HG03439 (cell line): ENCODE measurements around the gene SPANXN2.
"Not testable (repeated sequence)": the region's sequence is repeated elsewhere in the genome, so short reads cannot be mapped to it uniquely, and the experiment has no call there.

ENCODE experiments used
- ATAC-seq: cut with Tn5 transposase; IDR thresholded peaks from one replicate; pipeline ENCODE4 v1.9.1; 2021; ENCODE audit warnings: mild to moderate bottlenecking, moderate library complexity; ENCODE audit not compliant: unreplicated experiment

SPANXN2 gene, protein sequence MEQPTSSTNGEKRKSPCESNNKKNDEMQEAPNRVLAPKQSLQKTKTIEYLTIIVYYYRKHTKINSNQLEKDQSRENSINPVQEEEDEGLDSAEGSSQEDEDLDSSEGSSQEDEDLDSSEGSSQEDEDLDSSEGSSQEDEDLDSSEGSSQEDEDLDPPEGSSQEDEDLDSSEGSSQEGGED

DNA sequence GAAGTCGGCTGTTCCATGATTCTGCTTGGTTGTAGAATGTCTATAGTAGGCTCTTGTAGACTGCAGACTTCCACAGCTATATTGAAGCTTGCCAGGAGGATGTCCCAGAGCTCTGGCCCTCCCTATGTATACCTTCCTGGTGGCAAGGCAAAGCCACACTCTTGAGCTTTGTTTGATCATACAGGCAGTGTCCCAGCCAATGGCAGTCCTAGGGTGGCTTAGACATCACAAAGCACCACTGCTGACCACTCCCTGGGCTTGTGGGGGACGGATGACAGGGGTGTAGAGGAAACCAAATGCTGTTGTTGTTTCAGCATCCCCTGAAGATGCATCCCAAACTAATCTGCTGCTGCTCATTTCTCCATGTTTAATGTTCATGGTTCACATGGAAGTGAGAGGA lies at the start of gene SPANXN2:
Gene SPANXN2, minus strand, starts transcription at position 101 of the 400 bp plus-strand sequence. Its CDS starts 84 bp downstream, at position 17.
- not testable (repeated sequence) for ATAC-seq

DNA sequence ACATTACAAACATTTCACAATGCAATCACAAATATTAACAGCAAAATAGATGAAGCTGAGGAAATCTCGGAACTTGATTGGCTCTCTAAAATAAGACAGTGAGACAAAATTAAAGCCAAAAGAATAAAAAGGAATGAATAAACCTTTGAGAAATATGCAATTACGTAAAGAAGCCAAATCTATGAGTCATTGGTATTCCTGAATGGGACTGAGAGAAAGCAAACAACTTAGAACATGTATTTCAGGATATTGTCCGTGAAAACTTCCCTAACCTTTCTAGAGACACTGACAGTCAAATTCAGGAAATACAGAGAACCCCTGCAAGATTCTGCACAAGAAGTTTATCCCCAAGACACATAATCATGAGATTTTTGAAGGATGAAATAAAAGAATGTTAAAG lies 48.4 kb upstream of the SPANXN2 start:
- ATAC-seq: no peak

DNA sequence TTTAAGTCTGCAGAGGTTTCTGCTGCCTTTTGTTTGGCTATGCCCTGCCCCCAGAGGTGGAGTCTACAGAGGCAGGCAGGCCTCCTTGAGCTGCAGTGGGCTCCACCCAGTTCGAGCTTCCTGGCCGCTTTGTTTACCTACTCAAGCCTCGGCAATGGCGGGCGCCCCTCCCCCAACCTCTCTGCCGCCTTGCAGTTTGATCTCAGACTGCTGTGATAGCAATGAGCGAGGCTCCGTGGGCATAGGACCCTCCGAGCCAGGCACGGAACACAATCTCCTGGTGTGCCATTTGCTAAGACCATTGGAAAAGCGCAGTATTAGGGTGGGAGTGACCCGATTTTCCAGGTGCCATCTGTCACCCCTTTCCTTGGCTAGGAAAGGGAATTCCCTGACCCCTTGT lies 47.2 kb upstream of the SPANXN2 start:
- ATAC-seq: not testable (repeated sequence)

DNA sequence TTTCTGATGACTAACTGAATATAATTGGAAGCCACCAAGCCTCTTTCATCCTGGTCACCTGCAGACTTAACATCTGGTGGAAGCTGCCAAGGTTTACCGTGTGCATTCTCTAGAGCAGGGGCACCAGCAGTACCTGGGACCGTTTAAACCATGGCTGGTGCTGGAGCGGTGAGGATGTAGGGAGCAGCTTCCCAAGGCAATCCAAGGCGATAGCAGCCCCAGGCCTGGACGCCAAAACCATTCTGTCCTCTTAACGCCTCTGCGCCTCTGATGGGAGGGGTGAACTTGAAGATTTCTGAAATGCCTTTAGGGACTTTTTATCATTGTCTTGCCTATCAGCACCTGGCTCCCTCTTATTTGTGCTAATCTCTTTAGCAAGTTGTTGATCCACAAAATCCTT lies 37.3 kb upstream of the SPANXN2 start:
- ATAC-seq: no peak

DNA sequence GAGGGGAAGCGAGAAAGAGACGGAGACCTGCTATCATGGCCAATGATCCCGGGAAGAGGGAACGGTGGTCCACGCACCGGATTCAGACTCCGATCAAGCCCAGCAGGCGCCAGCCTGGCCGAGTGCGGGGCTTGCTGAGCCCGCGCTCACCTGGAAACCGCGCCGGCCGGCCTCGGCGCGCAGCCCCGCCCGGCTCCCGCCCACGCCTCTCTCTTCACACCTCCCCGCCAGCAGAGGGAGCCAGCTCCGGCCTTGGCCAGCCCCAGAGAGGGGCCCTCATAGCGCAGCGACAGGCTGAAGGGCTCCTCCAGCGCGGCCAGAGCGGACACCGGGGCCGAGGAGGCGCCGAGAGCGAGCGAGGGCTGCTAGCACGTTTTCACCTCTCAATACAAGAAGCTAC lies 36.8 kb upstream of the SPANXN2 start:
- no peak for ATAC-seq

DNA sequence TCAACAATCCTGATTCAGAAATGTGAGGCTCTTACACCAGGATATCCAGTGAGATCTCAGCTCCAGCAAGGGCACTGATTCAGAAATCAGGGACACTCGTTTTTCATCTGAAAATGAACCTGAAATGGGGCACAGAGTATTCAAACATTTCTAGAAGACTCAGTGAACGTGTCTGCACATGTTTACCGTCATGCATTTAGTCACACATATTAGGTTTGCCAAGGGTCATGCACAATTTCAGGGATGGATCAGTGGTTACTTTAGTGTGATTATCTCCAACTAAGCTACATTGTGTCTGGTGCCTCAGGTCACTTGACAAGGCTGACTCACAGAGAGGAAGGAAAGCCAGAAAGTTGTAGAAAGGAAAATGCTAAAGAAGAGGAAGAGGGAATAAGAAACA lies 33.6 kb upstream of the SPANXN2 start:
- no peak for ATAC-seq

DNA sequence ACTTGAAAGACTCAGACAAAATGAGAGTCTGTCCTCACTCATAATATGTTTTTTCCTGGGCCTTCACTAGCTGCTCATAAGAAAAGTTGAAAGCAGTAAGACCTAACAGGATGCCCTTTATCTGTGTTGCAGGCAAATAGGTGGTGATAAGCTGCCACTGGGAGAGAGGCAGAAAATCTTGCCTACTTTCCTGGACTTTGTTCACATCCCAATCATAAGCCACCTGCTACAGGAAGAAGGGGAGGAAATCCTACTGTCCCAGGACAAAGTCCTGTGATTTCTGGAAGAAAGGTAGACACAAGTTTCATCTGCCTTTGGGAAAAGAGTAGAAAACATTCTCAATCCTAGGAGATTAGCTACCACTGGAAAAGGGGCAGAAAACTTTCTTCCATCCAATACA lies 13.3 kb upstream of the SPANXN2 start:
- no peak for ATAC-seq

DNA sequence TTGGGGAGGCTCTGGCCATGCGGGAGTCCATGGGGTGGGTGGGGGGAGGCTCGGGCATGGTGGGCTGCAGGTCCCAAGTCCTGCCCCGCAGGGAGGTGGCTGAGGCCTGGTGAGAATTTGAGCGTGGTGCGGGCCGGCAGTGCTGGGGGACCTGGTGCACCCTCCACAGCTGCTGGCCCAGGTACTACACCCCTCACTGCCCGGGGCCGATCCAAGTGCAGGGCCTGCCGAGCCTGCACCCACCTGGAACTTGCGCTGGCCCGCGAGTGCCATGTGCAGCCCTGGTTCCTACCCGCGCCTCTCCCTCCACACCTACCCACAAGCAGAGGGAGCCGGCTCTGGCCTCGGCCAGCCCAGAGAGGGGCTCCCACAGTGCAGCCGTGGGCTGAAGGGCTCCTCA lies 5.7 kb upstream of the SPANXN2 start:
- ATAC-seq: no peak

DNA sequence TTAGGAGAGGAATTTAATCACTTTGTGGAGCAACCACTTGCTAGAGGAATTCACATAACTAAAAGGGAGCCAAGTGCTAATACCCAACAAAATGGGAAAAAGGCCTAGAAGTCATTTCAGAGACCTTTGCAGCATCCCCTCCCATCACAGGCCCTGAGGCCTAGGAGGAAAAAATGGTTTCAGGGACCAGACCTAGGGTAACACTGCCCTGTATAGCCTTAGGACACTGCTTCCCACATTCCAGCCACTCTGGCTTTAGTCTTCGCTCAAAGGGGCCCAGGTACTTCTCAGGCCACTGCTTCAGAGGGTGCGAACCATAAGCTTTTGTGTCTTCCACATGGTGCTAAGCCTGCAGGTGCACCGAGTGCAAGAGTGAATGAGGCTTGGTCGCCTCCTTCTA lies 19.1 kb downstream of the SPANXN2 start:
- ATAC-seq: no peak

DNA sequence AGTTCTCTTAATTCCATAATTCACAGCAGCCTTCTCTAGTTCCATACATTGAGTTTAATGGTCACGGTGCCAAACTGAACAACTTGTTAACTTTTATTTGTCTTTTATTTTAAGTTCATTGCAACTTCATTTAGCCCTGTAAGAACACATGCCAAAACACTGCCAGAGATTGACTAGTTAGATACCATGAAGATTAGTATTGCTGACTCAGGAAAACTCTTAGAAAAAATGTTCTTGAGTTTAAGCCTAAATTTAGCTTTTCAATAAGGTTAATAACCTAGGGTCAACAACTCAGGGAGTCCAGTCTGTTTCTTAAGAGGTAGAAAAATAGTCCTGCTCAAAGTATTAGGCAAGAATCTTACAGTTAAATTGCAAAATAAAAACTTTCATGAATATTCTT lies 25.7 kb downstream of the SPANXN2 start:
- no peak for ATAC-seq

DNA sequence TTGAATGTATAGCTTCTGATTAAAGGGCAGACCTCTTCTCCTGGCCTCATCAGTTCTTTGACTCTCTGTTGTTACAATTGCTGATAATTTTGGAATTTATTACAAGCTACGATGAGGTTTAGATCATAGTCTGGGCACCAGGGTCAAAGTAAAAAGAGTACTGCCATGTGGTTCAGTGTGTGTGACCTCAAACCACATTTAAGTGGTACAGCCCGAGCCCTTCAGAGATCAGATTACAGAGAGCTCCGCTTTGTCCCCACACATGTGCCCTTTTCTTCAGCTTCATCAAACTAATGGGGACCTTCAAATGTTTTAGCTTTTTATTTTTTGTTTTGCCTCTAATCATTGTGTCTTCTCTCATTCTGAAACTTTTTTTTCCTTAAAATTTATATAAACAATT lies 37.1 kb downstream of the SPANXN2 start:
- no peak for ATAC-seq

DNA sequence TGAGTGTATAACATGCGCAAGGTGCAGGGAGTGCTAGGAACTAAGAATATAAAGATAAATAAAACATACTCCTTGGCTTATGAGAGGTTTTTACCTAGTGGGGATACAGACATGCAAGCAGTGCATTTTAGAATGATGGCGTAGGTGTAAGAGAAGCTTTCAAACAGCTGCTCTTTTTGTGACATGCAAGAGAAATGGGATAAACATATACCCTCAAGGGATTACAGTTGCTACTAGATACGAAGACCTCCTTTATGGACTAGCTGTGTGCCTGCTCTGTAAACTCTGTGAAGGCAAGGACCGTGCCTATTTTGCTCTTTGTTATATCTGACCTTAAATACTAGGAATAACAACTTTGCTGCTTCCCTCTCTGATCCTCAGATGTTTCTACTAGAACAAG lies 45.6 kb downstream of the SPANXN2 start:
- no peak for ATAC-seq

DNA sequence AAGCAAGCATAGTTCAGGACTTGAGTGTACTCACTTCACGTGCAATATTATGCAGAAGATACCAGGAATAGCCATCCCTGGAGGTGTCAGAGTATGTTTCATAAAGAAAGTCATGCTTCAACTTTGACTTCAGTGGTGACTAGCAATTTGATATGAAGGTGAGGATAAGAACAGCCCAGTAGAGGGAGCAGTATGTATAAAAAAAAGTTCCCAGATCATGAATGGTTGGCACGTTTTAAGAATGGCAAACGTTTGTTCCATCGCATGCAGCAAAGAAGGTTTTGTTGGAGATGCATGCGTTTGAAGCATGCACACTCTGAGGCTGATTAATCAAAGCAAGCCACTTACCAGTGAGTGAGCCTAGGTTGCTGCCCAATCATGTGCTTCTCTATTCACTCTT lies 51.2 kb downstream of the SPANXN2 start:
- no peak for ATAC-seq

DNA sequence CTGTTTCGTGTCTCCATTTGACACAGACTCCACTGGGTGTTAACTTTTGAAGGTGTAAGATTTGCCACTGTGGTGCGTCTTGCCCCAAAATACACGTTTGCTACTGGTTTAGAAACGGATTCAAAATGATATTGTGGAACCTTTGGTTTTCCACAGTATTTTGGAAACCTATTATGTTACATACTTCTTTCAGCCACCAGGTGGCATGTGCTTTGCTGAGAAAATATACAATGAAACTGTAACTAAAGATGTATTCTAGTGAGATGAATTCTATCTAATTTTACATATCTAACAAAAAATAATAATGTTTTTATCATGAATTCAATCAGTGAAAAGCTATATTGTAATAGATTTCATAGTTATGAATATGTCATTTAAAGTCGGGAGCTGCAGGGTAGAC lies 56.2 kb downstream of the SPANXN2 start:
- no peak for ATAC-seq

DNA sequence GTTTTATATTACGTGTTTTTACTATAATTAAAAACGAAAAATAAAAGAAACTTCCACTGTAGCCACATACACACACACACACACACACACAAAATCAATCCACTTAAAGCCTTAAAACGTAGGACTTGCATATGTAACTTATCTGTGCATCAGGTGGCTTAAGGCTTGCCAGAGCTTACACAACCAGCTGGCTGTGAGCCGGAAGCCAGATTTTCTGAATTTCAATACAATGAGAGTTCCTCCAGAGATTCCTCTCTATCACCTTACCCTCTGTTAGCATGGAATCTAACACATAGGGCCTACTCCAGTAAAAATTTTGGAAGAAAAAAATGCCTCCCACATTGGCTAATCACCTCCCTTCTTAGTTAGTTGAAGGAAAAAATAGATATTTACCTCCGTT lies 56.8 kb downstream of the SPANXN2 start:
- ATAC-seq: no peak
